ENCODE data around the gene ZNF490.
"Not testable (repeated sequence)": the region's sequence is repeated elsewhere in the genome, so short reads cannot be mapped to it uniquely, and the experiment has no call there.

The ZNF490 gene

DNA sequence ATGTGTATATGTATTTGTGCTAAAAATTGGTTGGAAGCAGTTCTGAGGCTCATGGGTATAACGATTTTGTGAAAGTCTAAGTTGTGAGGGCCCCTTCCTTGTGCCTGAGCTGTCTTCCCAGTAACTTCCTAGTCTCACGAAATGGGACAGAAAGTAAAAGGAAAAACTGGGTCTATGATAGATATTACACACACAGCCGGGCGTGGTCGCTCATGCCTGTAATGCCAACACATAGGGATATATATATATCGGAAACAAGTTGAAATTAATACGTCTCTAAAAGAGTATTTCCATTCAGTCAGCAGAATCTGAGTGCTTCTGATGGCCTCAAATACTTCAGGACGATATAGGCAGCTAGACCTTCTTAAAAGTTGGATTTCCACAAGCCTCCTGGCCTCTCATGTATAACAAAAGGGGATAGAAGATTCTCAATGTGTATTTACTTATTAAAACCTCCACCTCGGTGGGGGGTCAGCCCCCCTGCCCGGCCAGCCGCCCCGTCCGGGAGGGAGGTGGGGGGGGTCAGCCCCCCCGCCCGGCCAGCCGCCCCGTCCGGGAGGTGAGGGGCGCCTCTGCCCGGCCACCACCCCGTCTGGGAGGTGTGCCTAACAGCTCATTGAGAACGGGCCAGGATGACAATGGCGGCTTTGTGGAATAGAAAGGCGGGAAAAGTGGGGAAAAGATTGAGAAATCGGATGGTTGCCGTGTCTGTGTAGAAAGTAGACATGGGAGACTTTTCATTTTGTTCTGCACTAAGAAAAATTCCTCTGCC lies 10.8 kb upstream of the ZNF490 start:
- DNase-seq (ENCODE audit: low spot score): not testable (repeated sequence)

DNA sequence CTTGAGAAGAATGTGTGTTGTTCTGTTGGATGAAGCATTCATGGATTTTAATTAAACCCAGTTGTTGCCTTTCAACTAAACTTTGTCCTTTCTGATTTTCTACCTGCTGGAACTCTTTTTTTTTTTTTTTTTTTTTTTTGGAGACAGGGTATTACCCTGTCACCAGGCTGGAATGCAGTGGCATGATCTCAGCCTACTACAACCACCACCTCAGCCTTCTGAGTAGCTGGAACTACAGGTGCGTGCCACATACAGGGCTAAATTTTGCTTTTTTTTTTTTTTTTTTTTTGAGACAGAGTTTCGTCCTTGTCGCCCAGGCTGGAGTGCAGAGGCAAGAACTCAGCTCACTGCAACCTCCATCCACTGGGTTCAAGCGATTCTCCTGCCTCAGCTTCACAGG lies 7.0 kb upstream of the ZNF490 start:
- no peak for DNase-seq (ENCODE audit: low spot score)

DNA sequence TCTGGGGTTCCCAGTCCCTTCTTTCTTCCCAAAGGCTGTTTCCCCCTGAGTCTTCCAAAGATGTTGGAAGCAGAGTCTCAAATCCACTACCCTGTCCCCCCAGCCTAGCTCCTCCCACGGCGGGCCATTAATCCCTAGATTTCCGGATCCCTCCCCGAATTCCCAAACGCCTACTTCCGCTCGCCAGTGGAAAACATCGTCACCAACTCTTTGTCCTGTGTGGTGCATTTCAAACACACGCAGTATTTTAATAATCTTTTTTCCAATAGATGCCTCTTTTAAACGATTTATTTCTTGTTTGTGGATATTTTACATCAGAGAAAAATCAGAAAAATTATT lies 717 bp upstream of the ZNF490 start:
- DNase-seq (ENCODE audit: low spot score): peak; percentile 66

GRCh38 chr19:12607631-12608030 lies 3.0 kb downstream of the ZNF490 start:
- no peak for DNase-seq (ENCODE audit: low spot score)

GRCh38 chr19:12606796-12607195 lies 3.8 kb downstream of the ZNF490 start:
- DNase-seq (ENCODE audit: low spot score): no peak

DNA sequence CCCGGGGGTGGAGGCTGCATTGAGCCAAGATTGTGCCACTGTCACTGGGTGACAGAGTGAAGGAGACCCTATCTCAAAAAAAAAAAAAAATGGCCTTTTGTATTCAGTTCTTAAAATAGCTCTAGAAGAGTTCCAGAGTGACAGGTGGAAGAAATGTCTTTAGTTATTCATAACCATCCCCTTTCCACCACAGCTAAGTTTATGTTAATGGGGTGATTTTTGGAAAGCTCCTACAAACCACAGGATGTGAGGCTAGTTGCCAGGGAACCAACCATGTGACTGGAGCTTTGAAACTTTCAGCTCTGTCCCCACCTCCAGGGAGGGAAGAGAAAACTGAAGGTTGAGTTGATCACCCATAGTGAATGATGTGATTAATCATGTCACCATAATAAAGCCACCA lies 6.9 kb downstream of the ZNF490 start:
- DNase-seq (ENCODE audit: low spot score): peak; percentile 56

DNA sequence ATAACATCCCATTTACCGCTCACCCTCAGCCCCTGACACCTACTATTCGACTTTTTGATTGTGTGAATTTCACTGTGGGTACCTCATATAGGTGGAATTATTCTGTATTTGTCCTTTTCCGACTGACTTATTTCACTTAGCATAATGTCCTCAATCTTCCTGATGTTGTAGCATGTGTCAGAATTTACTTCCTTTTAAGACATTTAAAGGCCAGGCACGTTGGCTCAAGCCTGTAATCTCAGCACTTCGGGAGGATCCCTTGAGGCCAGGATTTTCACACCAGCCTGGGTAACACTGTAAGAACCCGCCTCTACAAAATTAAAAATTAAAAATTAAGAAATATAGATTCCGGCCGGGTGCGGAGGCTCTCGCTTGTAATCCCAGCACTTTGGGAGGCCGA lies 13.0 kb downstream of the ZNF490 start:
- no peak for DNase-seq (ENCODE audit: low spot score)

GRCh38 chr19:12596927-12597548 lies 13.6 kb downstream of the ZNF490 start:
- no peak for DNase-seq (ENCODE audit: low spot score)

DNA sequence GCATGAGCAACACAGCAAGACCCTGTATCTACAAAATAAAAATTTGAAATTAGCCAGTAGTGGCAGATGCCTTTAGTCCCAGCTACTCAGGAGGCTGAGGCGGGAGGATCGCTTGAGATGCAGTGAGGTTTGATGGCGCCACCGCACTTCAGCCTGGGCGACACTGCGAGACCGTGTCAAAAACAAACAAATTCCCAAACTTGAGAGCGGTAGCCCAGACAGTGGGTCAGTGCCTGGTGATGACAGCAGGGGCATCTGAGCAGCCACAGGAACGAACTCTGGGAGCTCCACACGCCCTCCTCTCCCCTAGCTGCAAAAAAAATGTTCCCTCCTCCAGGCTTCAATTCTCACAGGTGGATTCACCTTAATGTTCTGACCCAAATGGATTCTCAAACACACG lies 14.1 kb downstream of the ZNF490 start:
- no peak for DNase-seq (ENCODE audit: low spot score)

DNA sequence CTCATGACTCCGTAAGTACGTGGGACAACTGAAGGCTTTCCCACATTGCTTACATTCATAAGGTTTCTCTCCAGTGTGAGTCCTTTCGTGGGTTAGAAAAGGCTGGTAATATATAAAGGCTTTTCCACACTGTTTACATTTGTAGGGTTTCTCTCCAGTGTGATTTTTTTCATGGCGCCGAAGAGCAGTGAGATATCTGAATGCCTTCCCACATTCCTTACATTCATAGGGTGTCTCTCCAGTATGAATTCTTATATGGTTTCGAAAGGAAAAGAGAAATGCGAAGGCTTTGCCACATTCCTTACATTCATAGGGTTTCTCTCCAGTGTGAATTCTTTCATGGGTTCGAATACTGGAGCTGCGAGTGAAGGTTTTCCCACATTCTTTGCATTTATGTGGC lies 29.5 kb downstream of the ZNF490 start:
- DNase-seq (ENCODE audit: low spot score): no peak

- peak; percentile 32 for DNase-seq (ENCODE audit: low spot score)
Measured at GRCh38 chr19:12580180-12580694, 30.4 kb downstream of the ZNF490 start.

- no peak for DNase-seq (ENCODE audit: low spot score)
Measured at GRCh38 chr19:12578641-12579040, 32.0 kb downstream of the ZNF490 start.

DNA sequence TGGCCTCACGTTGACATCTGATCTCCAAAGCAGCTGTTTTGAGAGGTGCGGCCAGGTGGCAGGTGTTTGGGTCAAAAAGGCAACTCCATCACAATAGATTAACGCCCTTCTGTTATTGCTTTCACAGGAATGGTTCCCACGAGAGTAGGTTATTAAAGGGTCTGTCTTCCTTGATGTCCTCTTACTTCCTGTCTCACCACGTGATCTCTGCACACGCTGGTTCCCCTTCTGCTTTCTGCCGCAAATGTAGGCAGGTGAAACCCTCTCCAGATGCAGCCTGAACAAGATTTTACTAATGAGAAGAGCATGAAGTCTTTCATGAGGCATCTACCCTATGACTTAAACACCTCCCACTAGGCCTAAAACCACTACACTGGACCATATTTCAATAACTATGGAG lies 36.6 kb downstream of the ZNF490 start:
- DNase-seq (ENCODE audit: low spot score): no peak

- DNase-seq (ENCODE audit: low spot score): no peak
Measured at GRCh38 chr19:12567951-12568350, 42.7 kb downstream of the ZNF490 start.

DNA sequence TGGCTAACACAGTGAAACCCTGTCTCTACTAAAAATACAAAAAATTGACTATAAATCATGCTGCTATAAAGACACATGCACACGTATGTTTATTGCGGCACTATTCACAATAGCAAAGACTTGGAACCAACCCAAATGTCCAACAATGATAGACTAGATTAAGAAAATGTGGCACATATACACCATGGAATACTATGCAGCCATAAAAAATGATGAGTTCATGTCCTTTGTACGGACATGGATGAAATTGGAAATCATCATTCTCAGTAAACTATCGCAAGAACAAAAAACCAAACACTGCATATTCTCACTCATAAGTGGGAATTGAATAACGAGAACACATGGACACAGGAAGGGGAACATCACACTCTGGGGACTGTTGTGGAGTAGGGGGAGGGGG lies 44.2 kb downstream of the ZNF490 start:
- not testable (repeated sequence) for DNase-seq (ENCODE audit: low spot score)

- DNase-seq (ENCODE audit: low spot score): peak; percentile 89
Measured at GRCh38 chr19:12564016-12564664, 46.5 kb downstream of the ZNF490 start.

- no peak for DNase-seq (ENCODE audit: low spot score)
Measured at GRCh38 chr19:12555456-12555930, 55.1 kb downstream of the ZNF490 start.

DNA sequence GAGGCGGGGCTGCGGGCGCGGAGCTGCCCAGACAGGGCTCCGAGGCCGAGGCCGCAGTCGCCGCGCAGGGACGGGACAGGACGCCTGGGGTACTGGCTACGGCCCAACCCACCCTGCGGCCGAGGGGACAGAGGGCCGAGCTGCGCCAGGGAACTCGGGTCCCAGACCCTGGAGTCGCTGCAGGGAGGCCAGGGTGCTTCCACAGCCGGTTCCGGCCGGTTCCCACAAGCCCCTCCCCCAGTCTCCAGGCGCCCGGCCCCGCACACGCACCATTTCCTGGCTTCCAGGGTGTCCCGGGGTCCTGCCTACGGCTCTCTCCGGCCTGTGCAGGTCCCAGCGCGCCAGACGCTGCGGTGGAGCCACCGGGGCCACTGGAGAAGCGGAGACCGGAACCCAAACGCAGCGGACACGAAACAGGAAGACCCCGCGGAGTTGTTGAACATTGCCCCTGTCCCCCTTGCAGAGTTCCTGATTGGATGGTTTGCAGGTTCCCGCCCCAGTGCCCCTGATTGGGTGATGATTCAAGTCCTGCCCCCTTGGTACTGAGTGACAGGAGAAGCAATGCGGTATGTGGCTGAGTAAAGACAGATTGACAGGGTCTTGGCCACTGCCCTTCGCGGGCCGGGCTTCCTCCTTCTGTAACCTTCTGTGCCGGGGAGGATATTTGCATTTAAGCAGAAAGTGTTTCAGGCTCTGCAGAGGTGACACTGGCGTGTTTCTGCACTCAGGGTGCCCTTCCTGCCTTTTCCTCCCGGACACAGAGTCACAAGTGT lies 59.4 kb downstream of the ZNF490 start, which contains the start of gene ZNF564:
ZNF564 (minus strand) TSS at position 423 of the 773 bp plus-strand sequence; CDS start at position 273, 150 bp downstream.
- DNase-seq (ENCODE audit: low spot score): peak; percentile 99

DNA sequence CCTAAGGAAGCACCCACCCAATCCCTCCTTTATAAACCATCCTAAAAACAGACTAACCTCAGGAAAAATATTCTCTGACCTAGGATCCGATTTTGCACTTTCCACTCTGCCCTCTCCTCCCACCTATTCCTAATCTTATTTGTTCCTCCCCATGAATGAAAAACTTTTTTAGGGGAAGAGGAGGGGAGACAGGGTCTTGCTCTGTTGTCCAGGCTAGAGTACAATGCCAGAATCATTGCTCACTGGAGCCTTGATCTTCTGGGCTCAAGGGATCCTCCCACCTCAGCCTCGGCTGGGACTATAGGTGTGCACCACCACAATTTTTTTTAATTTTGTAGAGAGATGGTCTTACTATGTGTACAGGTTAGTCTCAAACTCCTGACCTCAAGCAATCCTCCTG lies 63.7 kb downstream of the ZNF490 start:
- DNase-seq (ENCODE audit: low spot score): no peak

GRCh38 chr19:12546068-12546467 lies 64.5 kb downstream of the ZNF490 start:
- DNase-seq (ENCODE audit: low spot score): no peak

DNA sequence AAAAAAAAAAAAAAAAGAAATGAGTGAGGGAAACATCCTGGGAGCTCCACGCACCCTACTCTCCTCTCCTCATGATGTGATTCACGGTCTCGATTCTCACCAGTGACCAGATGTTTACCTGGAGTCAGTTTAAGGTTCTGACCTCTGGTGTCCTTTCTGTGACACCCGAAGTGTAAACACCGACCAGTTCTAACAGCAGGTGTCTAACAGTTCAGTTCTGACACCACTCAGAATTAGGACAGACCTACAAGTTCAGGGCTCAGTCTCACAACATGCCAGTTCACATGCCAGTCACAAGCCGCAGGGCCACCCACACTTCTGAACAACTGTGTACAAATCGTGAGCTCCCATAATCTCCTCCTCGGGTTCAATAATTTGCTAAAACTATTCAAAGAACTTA lies 65.3 kb downstream of the ZNF490 start:
- no peak for DNase-seq (ENCODE audit: low spot score)

DNA sequence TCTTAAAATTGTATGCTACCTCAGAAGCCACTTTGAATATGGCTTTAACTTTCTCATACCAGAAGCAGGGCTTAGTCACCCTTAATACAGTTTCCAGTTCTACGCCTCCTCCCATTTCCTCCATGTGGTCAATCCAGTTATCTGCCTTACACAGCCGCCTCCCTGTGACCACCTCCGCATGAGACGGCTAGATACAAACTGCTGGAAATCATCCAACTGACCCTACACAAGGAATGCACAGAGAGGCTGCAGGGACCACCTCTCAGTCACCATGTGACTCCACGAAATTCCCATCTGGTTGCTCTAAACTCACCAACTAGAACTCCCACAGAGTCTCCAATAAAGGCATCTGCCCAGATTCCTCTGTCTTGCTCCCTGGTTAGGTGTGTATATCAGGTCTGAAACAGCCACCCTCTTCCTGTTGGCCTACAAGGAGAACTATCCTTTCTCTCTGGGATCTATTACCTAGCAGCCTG lies 66.2 kb downstream of the ZNF490 start:
- no peak for DNase-seq (ENCODE audit: low spot score)
